GM19025 (cell line): ENCODE measurements around the gene PEX11B.
"Not testable (repeated sequence)": the region's sequence is repeated elsewhere in the genome, so short reads cannot be mapped to it uniquely, and the experiment has no call there.

Experiments used
- ATAC-seq: cut with Tn5 transposase; IDR thresholded peaks from one replicate; pipeline ENCODE4 v1.9.1; 2021; ENCODE audit warnings: mild to moderate bottlenecking, low read depth, moderate library complexity; ENCODE audit not compliant: unreplicated experiment

The PEX11B gene

DNA sequence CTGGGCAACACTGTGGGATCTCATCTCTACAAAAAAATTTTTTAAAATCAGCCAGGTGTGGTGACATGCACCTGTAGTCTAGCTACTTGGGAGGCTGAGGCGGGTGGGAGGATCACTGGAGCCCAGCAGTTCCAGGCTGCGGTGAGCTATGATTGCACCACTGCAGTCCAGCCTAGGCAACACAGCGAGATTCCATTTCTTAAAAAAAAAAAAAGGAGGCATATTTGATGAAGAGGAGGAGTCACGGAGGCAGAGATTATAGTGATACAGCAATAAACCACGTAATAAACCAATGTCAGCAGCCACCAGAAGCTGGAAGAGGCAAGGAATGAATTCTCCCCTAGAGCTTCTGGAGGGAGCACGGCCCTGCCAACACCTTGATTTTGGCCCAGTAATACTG, 35.3 kb upstream of the PEX11B start:
- no peak for ATAC-seq

DNA sequence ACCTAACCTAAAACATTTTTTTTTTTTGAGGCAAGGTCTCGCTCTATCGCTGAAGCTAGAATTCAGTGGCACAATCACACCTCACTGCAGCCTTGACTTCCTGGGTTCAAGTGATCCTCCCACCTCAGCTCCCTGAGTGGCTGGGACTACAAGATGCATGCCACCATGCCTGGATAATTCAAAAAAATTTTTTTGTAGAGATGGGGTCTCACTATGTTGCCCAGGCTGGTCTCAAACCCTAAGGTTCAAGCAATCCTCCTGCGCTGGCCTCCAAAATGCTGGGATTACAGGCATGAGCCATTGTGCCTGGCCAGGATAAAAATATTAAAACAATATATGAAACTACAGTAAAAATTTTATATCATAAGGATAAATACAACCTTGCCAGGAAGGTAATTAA, 34.4 kb upstream of the PEX11B start:
- ATAC-seq = no peak

DNA sequence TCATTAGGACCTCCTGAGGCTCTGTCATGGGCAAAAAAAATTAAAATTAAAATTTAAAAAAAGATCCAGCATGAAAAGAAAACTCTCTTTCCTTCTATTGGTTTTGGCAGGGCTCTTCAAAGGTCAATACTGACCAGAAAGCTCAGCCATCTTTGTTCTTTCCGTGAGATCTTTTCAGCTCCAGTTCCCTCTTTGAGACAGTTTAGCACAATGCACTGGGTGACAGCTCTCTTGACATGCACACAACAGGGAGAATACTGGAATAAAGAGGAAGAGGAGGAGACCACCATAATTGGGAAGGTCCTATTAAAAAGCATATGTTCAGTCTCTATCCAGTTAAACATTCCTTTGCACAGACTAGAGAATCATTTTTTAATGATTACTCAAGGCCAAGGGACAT, 33.0 kb upstream of the PEX11B start:
- ATAC-seq = no peak

DNA sequence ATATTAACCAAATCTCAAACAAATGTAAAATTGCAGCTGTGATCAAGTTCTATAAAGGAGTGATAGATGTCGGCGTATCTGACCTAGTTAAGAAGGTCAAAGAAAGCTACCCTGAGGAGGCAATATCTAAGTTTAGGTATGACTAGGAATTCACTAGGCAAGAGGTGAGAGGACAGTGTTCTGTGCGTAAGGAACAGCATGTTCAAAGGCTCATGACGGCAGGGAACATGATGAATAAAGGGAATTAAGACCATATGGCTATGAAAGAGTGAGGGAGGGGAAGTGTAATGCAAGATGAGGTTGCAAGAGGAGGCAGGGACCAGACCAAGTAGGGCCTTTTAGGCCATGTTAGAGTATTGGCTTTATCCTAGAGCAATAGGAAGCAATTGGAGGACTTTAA, 30.7 kb upstream of the PEX11B start:
- ATAC-seq = no peak

DNA sequence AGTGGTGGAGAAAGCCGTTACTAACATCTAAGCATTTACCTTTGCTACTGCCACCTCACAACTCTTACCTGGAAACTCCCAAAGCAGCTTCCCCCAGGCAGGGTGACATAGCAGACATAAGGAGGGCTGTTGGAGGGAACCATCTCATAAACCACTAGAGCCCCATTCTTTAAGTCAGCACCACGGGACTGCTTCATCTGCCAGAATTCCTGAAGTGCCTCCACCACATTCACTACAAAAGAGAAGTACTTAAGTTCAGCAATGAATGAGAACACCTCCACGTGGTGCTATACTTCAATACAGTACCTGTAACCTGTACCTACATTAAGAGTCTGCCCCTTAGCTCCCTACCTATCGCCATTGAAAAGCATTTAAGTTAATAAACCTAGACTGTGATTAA, 29.0 kb upstream of the PEX11B start:
- no peak for ATAC-seq

DNA sequence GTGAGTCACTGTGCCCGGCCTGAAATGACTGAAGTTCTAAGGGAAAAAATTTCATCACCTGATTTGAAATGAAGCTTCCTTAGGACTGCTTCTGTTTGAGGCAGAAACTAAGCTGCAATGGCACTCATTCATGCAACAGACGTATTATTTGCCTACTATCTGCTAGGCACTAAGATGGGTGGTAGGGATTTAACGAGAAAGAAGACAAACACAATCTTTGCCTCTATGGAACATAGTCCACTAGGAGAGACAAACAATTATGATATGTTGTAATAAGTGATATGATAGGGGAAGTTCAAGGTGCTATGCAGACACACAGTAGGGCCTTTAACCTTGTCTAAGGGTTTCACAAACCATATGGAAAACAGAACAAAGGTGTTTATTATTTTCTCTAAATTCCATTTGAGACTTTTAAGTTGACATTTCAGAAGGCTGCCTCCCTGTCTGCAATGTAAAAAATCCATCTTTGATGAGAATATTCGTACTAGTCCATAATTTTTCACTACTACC, 28.0 kb upstream of the PEX11B start:
- ATAC-seq = no peak

DNA sequence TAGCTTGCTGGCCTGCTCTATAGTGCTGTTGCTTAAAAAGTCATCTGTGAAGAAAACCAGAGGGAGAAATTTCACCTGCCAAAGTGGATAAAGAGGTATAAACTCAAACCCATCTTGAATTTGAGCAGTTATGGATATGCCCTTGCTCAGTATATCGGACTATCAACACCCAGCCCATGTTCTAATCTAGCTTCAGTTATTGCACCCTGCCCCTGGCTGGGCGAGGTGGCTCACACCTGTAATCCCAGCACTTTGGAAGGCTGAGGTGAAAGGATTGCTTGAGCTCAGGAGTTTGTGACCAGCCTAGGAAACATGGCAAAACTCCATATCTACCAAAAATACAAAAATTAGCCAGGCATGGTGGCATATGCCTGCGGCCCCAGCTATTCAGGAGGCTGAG, 26.0 kb upstream of the PEX11B start:
- no peak for ATAC-seq

DNA sequence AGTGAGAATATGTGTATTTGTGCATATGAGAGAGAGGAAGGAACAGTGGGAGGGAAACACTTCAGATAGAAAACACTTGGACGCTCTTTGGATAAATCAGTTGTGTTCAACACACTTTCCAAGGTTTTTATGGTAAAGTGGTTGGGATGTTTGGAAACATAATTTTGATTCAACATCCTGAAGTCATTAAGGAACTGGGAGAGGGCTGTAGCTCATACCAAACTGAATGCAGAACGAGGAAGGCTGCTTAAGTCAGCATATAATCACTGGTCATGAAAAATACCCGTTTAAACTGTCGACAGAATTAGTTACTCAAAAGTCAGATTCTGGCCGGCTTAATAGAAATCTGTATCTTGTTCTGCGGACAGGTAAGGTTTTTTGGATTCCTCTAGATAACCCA, 24.4 kb upstream of the PEX11B start:
- ATAC-seq = no peak

DNA sequence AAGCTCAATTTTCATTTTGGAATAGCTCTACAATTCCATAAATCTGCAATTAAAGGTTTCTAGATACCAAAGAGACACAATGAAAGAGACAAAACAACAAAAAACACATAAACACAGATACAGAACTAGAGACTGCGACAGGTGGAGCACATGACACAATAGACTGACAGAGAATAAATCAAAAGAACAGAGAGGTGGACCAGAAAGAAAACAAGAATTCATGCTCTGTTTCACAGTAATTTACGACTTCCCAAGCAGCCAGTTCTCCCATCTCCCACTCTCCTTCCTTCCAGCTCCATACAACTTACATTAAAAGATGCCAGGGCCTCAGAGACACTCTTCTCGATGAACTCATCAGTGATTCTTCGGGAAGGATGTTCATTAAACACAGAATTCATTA, 23.9 kb upstream of the PEX11B start:
- no peak for ATAC-seq

DNA sequence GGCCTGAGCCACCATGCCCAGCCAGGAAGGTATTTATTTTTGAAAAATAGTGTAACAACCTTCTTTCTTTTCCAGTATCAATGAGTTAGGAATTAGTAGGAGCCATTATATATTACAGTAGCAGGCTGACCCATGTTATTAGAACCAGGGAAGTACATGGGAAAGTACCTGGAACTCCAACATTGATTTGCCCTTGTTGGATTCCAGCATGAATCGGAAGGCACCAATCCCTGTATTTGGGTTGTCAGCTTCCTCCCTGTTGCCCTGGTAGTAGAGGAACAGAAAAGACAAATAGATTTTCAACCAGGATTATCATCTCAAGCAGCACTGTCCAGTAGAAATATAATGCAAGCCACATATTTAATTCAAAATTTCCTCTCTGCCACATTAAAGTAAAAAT, 18.9 kb upstream of the PEX11B start:
- no peak for ATAC-seq

DNA sequence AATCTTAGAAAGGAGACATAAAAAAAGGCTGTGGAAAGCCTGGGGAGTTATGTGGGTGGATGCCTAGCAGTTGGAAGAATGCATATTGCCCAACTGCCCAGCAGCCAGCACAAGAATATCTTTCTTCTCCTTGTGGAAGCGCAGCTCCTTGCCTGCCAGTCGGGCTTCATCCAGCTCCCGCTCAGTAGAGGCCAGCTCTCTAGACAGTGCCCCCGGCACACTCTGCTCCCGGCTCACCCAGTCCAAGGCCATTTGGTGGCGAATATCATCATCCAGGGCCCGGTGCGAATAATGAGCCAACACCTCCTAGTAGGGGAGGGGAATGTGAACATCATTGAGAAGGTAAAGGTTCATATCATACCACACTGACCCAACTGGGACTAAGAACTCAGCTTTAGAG, 17.7 kb upstream of the PEX11B start:
- no peak for ATAC-seq

DNA sequence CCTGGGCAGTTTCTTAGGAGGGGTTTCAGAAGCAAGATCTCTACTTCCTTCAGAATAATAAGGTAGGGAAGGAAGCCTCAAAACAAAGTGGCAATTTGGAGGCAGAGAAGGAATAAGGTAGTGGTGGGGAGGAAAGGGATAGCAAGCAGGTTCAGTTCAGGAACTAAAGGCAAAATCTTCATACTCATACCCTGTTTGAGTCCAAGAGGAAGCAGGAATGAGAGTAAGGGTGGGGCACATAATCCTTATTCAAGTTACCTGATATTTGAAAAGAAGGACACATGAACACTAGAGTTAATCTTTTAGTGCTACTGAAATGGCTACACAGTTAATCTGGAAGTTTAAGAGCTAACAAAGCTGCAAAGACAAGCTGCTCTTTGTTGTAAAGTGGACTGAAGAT, 17.2 kb upstream of the PEX11B start:
- no peak for ATAC-seq

DNA sequence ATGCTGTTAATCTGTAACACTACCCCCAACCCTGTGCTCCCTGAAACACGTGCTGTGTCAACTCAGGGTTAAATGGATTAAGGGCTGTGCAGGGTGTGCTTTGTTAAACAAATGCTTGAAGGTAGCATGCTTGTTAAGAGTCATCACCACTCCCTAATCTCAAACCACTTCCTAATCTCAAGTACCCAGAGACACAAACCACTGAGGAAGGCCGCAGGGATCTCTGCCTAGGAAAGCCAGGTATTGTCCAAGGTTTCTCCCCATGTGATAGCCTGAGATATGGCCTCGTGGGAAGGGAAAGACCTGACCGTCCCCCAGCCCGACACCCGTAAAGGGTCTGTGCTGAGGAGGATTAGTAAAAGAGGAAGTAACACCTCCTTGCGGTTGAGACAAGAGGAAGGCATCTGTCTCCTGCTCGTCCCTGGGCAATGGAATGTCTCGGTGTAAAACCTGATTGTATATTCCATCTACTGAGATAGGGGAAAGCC, 14.0 kb upstream of the PEX11B start:
- ATAC-seq = not testable (repeated sequence)

DNA sequence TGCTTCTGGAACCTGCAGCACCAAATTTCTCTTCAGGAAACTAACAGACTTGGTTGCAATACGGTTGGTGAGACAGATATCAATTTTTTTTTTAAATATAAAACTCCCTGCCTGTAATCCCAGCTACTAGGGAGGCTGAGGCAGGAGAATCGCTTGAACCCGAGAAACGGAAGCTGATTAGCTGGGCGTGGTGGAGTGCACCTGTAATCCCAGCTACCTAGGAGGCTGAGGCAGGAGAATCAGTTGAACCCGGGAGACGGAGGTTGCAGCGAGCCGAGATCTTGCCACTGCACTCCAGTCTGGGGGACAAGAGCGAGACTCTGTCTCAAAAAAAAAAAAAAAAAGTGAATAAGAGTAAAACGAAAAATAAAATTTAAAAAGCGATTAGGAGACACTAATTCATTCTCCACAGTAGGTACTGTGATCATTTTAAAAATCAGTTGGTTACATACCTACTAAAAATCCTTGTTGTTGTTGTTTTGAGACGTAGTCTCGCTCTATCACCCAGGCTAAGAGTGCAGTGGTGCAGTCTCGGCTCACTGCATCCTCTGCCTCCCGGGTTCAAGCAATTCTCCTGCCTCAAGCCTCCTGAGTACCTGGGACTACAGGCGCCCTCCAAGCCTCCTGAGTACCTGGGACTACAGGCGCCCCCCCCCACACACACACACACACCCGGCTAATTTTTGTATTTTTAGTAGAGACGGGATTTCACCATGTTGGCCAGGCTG, 9.6 kb upstream of the PEX11B start:
- ATAC-seq = no peak

DNA sequence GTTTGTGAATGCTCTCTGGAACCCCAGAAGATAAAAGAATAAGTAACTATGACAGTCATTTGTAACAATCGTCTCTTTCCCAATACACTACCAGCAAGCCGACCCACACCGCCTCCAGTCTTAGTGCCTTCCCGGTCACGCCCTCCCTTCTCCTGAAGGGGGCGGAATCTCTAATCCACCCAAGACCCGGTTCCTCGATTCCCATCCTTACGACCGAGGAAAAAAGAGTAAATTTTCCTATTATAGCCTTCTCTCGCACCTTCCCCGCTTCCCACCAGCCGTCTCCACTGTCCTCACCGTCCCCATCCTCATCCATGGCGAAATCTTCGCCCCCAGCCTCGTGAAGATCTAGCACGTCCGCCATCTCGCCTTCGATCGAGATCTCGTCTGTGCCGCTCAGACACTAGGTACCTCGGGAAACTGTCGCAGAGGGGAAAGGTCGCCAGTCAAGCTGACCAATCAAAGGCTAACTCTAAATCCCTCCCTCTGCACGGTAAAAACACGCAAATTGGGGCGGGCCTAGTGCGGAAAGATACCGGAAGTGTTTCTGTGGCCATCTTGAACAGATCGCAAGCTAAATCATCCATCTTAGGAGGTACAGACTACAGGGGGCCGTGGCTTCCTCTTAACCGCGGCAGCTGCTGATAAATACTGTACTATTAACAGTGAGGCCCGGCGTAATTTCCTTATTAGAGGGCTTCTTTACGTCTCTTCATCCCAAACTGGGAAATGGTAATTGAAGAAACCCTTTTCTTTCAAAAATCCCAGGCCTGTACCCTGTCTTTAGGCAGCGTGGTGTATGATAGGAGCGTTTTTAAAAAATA, 8.8 kb upstream of the PEX11B start, which contains the start of gene RBM8A:
RBM8A (minus strand) TSS at position 422 of the 824 bp plus-strand sequence; CDS start at position 364, 58 bp downstream.
- peak; percentile 97 for ATAC-seq

DNA sequence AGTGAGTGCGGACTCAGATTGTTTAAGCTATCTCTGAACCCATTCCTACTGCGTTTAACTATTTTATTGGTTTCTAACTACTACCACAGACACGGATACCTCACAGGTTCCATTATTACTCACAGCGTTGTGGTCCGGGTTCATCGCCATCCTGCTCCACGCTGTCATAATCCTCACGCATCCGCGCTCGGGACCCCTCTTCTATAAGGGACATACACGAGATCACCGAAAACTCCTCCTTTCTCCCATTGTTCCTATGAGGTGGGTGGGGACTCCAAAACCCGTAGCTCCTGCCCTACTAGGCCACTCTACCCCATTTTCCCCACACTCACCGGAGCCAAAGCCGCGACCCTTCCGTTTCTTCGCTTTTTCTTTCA, 8.2 kb upstream of the PEX11B start:
- no peak for ATAC-seq

DNA sequence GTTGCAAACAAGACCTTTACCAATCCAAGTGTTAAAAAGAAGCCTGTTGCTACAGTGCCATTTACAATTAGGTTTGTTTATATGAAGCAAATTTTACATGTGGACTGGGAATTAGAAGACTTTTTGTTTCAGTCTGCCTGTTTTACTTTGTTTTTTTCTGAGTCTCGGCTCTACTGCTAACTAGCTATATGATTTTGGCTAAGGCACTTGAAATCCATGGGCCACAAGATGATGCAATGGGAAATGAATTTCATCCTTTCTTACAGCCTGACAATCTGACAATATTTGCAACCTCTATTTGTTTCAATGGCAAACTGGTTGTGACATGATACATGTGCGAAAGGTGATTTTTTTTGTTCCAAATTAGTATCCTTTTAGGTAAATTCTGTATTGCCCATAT, 3.7 kb upstream of the PEX11B start:
- ATAC-seq = no peak

DNA sequence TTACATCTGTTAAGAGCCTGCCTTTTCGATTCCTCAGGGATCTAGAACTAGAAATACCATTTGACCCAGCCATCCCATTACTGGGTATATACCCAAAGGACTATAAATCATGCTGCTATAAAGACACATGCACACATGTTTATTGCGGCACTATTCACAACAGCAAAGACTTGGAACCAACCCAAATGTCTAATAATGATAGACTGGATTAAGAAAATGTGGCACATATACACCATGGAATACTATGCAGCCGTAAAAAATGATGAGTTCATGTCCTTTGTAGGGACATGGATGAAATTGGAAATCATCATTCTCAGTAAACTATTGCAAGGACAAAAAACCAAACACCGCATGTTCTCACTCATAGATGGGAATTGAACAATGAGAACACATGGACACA, 1.8 kb upstream of the PEX11B start:
- ATAC-seq = not testable (repeated sequence)

DNA sequence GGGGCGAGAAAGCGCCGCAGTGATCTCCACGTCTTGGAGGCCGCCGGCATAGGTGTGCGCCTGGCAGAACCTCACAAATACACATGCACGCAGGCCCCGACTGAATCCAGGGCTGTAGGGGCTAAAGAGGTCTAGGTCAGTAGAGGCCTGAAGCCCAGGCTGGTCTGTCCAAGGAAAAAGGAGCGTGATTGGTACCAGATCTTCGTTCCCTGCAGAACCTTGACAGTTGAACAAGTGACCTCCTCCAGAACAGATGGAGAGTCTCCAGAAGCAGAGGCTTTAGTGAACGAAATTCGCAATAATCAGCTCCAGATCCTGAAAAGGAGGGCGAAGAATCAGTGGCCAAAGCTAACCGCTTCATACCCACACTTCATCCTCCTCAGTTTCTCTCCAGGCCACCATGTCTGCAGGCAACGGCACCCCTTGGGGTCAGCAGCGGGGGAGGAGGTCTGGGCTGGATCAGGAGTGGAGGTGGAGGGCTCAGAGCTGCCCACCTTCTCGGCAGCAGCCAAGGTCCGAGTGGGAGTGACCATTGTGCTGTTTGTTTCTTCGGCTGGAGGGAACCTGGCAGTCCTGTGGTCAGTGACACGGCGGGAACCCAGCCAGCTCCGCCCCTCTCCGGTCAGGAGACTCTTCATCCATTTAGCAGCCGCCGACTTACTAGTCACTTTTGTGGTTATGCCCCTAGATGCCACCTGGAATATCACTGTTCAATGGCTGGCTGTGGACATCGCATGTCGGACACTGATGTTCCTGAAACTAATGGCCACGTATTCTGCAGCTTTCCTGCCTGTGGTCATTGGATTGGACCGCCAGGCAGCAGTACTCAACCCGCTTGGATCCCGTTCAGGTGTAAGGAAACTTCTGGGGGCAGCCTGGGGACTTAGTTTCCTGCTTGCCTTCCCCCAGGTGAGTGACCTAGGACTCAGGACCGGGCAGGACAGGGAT, 749 bp upstream of the PEX11B start:
- ATAC-seq = peak; percentile 9

DNA sequence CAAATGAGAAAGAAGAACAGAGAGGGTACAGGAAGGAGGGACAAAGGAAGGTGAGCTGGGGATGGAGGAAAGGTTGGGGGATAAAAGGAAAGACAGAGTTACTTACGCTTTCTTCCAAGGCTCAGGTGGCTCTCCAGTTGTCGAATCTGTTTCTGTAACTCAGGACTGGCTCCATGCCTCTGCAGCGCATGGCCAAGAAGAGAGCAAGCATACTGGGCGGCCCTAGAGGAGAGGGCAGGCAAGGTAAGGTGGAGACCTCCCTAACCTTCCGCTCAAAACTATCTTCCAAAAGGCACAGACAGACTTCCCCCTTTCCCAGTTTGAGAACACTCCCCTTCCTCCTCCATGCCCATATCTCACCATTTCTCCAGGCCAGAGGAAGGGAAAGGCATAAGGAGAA, 922 bp downstream of the PEX11B start:
- ATAC-seq = no peak

DNA sequence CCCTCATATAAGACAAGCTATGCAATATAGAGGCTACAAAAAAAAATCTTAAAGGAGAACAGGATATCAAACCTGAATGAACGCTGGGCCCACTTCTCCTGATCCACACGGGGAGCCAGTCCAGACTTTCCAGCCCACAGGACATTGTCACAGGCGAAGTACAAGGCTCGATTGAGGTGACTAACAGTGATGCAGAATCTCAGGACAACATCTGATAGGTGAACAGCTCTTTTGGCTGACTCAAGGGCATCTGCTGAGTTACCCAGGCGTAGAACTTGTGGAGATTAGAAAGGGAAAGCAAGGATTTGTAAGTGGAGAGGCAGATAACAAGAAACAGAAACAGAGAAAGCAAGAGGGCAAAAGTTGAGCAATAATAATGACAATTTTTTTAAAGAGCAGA, 1.8 kb downstream of the PEX11B start:
- no peak for ATAC-seq
